NCI-H1417 treated with DMSO at 0.1 percent for 48 hours (cell line): ENCODE data around the gene TSHZ2.
"Not testable (repeated sequence)": the region's sequence is repeated elsewhere in the genome, so short reads cannot be mapped to it uniquely, and the experiment has no call there.

ENCODE experiments used
- DNase-seq: peaks from one replicate; lab custom pipeline; 2025; lab: John Stamatoyannopoulos, UW

The TSHZ2 gene

DNA sequence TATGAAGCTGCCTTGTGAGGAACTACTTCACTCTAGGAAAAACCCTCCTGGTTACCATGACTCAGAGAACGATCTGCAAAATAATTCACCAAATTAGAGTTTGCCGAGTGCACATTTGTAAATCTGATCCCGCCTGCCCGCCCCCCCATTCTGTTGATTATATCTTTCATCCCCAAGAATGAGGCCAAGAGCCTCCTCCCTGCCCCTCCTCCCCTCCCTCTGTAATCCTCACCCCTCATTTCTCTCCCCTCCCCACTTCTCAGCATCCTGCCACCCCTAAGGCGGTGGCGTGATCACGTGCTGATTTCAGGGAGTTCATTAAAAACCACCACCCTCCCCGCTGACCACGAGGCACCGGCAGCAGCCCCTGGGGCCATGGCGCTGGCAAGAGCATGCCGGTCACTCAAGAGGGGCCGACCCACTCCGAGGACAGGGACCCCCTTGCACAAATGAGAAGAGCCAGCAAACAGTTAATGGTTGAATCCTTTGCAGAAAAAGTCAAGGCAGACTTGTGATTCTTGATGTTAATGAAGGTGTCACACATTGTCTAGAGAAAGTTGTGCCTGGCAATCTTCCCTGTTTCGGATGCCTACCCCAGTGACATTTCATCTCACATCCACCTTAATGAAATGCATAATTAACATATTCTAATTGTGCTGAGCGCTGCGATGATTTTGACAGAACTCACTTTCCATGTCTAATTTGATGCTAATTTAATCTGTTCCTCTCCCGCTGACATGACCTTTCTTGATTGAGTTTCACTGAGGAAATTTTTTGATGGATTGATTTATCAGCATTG is 373.6 kb downstream of the TSHZ2 start:
- DNase-seq, result no peak

DNA sequence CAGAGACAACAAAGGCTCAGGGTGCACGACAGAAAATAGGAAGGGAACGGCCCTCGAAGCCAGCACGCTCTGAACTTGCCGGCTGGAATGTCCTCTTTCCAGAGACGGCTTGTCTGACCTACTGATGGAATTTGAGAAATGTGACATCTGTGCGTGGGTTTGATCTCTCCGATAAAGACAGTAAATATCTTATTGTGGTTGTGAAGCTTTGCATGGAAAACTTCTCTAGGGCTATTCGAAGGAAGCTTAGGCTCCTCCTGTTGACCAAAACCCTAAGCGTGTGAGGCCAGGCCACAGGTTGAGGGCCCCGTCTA is 374.1 kb downstream of the TSHZ2 start:
- no peak for DNase-seq

DNA sequence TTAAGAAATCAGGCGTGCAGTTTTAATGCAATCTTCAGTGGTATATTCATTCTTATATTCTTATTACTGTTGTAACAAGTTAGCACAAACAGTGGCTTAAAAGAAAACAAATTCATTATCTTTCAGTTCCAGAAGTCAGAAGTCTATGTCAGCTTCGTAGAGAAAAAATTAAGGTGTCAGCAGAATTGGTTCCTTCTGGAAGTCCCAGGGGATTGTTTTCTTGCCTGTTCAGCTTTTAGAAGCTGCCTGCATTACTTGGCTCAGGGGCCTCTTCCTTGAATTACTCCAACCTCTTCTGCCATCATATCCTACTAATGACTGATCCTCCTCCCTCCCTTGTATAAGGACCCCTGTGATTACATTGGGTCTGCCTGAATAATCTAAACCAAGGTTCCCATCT is 377.6 kb downstream of the TSHZ2 start:
- DNase-seq, result no peak

DNA sequence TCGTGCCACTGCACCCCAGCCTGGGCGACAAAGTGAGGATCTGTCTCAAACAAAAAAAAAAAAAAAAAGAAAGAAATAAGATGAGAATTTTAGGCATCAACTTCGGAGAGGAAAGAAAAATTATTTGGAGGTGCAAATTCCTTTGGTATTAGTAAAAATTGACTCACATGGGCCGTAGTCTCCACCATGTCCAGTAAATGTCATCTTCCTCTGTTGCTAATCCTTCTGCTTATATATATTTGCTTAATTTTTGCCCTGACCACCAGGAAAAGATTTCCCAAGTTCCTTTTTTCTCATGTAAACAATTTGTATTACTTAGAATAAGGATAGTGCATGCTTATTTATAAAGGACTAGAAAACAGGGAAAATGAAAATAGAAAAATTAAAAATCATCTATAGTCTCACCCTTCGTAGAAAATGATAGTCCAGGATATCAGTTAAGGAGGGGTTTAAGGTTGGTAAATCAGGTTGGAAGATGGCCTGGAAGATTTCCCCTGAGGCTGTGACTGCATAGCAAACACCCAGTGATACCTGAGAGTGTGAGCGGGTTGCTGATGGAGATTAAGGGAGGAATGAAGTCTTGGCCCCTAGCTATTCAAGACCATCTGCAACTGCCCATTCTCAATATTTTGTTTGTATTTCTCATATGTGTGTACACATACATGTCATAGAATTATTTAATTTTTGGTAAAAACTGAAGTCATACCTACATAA is 380.7 kb downstream of the TSHZ2 start:
- DNase-seq, result no peak

DNA sequence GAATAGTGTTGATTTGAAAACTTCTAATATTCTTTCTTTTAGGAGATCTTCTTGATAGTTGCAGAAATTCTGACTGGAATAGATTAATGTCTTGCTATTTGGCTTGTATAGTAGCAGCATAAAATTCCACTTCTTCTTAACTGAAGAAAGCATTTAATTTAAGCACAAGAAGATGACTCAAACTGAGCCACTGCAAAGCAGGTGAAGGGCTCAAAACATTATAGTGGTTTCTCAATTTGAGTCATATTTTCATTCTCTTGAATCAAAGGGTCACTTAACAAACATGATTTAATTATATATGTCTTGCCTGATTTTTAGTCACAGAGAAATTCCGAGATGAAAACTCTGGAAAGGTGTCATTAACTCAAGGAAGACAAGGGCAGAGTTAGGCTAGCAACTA is 382.2 kb downstream of the TSHZ2 start:
- no peak for DNase-seq

DNA sequence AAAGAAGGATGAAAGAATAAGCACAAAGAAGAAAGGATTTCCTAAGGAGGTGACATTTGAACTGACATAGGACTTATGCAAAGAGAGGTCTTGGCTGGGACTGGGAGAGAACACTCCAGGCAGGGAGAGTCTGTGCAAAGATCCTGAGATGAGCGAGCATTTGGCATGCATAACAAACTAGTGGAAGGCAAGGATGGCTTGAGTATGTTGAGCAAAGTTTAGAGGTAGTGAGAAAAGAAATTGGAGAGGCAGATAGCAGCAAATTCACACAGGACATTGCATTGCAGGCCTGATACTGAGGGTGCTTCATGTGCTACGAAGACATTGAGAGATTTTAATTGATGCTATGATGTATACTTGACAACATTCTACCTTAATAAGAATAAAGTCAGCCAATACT is 383.6 kb downstream of the TSHZ2 start:
- no peak for DNase-seq

DNA sequence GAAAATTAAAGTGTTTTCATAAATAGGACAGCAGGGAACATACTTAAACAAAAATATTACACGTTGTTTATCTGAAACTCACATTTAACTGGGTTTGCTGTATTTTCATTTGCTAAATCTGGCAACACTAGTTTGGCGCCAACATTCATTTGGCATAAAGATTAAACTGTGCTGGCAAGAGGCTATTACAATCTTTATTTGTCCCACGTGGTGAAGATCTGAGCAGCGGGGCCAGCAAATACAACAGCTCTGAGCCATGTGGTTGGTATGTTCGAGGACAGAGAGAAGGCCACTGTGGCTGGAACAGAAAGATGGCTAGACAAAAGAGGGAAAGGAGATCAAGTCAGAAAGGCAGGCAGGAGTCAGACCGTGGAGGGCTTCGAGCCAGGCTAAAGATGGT is 387.3 kb downstream of the TSHZ2 start:
- no peak for DNase-seq

DNA sequence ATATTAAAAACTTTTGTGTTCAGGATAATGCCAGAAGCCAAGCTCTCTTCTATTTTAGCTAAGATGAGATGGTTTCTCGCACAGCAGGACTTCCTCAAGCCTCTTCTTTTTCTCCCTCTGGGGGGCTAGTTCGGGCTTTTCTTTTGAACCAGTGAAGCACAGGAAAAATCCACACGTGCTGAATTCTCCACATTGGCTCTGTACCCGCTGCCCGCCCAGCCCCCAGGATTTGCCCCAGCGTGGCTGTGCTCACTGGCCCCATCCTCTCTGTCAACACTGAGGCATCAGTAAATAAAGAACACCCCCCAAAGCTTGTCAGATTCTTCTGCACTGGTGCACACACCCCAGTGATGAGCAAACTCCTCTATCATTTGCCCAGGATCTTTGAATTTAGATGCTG is 388.7 kb downstream of the TSHZ2 start:
- no peak for DNase-seq

DNA sequence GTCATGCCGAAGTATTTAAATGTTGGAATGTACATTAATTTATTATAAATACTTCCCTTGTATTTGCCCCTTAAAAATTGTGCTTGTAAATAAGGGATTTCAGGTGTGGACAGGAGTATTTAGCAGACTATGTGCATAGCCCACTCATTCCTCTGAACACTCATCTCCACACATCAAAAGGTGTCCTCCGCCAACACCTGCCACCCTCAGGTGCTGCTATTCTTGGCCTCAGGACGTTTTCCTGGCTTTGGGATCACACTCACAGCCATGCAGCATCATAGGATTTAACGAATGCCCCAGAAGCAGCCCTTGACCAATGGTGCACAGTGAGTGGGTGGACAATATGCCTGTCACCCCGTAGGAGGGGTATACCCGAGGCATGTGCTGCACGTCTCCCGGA is 390.6 kb downstream of the TSHZ2 start:
- no peak for DNase-seq

DNA sequence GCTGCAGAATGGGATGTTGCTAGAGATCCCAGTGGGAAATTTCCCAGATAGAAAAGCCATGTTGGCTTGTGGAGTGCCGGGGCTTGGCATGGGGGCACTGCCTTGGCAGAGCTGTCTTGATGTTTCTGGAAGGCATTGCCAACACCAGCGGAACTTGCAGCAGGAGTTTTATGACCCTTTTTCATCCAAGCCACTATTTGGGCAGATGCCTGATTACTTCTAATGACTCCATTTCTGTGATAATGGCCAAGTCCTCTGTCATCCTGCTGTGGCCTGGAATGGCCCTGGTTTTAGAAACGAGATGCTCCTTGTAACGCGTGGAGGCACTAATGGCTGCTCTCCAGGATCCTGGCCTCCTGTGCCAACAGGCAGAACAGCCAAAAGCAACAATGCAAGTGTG is 392.5 kb downstream of the TSHZ2 start:
- DNase-seq, result no peak

DNA sequence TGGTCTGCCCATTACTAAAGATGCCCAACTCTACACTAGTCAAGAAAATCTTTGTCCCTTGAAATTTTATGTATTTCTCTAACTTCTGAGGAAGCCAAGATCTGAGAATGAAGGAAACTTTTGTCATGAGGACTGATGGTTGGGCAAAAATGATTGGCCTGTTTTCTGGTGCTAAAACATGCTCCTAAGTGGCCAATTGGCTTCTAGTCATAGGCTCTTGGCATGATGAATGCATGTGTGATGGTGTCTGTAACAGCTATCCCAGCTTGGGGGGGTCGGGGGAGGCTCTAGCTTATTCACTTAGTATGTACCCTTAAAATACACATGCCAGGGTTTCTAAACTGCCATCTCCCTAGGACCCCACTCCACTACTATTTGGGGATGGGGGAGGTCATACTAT is 392.9 kb downstream of the TSHZ2 start:
- DNase-seq, result no peak

DNA sequence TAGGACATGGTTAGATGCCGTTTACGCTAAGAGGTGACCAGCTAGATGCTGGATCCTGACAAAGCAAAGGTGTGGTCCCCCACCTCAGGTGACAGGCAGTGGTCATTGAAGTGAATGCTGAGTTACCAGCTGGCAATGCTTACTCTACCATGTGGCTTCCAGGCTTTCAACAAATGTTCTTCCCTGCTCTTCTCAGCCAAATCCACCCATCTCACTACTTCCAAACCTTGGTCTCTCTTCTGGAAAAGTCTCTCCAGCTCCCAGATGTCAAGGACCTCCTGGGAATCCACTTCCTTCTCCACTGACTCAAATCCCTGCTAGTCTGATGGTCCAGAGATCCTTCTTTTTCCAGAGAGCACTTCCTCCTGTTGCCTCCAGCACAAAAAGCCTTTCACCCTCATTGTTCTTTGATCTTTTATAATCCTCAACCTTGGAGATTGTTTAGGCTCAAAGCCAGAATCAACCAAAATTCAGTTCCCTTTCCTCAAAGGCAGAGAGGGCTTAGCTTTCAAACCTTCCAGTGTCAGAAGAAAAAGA is 393.4 kb downstream of the TSHZ2 start:
- no peak for DNase-seq

DNA sequence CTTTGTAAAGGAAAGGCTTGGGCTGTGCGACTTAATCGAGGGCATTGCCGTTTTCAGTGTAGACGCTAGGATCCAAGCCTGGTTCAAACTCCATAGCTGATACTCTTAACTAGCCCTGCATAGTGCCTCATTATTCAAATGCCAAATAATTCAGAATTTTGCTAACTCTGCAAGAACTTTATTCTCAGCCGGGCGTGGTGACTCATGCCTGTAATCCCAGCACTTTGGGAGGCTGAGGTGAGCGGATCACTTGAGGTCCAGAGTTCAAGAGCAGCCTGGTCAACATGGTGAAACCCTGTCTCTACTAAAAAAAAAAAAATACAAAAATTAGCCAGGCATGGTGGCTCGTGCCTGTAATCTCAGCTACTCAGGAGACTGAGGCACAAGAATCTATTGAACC is 394.8 kb downstream of the TSHZ2 start:
- DNase-seq, result not testable (repeated sequence)

DNA sequence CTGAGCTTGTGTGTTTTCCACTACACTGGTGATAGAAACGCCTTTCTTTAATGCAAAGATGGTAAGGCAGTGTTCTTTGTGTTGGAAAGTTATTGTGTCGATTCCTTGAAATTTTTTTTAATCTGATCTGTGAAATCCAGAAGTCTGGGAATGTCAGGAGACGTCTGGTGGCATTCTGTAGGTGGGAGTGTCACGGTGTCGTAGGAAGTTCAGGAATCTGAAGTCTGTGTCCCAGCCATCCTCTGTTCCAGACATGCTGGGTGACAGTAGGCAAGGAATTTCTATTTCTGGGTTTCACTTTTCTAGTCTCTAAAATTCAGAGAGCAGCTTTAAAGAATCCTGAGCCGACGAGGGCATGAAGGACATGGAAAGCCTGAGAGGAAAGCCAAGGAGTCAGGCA is 397.7 kb downstream of the TSHZ2 start:
- DNase-seq, result no peak

DNA sequence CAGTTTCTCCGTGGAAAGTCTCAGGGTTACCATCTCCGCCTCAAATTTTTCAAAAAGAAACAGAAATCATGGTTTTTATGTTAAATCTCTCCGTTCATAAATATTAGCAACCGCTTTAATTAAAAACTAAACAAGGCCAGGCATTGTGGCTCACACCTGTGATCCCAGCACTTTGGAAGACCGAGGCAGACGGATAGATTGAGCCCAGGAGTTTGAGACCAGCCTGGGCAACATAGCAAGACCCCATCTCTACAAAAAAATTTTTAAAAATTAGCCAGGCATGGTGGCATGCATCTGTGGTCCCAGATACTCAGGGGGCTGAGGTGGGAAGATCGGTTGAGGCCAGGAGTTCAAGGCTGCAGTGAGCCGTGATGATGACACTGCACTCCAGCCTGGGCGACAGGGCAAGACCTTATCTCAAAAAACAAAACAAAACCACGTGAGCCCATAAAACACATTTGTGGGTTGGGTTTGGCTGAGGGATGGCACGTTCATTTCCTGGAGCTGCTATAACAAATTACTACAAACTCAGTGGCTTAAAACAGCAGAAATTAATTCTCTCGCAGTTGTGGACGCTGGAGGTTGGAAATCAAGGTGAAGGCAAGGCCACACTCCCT is 398.3 kb downstream of the TSHZ2 start:
- DNase-seq, result no peak

DNA sequence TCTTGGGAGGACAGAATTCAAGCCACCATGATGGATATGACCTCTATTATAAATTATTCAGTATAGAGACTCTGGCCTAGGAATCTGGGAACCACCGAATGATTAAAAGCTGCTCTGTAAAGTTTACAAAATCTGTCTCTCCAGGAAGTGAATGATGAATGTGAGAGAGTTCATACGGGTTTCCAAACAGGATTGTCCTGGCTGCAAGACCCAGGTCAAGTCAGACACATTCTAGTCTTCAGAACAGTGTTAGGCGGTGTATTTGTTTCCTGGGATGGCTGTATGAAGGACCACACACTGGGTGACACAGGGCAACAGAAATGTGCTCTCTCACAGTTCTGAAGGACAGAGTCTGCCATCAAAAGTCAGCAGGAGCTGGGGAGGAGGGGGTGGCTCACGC is 399.1 kb downstream of the TSHZ2 start:
- DNase-seq, result no peak

DNA sequence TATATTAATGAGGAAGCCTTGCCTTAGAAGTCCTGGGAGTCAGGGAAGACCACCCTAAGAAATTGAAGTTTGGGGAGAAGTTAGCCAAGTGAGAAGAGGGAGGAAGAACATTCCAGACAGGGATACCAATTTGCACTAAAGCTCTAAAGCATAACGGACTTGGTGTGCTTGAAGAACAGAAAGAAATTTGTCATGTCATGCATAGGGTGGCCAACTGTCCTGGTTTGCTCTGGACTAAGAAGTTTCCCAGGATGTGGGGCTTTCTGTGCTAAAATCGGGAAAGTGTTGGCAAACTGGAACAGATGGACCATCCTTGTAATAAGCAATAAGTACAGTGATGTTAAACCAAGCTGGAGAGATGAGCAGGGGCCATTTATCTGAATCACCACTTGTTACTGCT is 403.9 kb downstream of the TSHZ2 start:
- DNase-seq, result no peak

DNA sequence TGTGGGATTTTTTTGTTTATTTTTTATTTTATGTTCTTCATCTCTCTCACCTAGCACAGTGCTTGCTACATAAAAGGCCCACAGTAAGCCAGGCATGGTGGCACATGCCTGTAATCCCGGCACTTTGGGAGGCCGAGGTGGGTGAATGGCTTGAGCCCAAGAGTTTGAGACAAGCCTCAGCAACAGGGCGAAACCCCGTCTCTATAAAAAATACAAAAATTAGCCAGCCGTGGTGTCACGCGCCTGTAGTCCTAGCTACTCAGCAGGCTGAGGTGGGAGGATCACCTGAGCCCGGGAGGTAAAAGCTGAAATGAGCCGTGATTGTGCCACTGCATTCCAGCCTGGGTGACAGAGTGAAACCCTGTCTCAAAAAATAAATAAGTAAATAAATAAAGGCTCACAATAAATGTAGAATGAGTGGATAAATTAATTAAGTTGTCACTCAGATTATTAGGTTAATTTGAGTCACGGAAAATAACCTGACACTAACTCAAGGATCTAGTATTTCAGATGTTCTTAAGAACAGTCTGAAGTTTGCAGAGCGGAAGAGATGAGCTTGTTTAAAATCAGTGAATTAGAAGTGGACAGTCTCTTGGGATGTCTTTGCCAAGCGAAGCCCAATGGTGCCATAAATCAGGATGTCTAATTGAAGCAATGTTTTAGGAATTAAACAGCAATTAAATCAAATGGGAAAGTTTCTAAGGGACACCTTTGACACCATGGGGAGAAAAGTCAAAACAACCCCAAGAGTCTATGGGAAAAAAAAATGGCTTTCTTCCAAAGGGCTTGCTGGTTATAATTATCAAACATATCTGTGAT is 407.1 kb downstream of the TSHZ2 start:
- no peak for DNase-seq

DNA sequence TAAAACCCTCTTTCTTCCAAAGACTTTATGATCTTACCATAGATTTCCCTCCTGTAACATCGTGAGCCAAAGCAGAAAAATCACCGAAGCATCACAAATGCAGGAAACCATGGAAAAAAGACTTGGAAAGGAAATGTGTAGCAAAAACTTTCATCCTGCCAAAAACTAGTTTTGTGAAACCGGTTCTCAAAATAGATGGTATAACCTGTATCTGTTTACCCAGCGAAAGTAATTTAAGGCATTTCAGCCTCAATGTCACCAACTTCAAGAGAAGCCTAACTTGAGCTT is 407.6 kb downstream of the TSHZ2 start:
- DNase-seq, result no peak

DNA sequence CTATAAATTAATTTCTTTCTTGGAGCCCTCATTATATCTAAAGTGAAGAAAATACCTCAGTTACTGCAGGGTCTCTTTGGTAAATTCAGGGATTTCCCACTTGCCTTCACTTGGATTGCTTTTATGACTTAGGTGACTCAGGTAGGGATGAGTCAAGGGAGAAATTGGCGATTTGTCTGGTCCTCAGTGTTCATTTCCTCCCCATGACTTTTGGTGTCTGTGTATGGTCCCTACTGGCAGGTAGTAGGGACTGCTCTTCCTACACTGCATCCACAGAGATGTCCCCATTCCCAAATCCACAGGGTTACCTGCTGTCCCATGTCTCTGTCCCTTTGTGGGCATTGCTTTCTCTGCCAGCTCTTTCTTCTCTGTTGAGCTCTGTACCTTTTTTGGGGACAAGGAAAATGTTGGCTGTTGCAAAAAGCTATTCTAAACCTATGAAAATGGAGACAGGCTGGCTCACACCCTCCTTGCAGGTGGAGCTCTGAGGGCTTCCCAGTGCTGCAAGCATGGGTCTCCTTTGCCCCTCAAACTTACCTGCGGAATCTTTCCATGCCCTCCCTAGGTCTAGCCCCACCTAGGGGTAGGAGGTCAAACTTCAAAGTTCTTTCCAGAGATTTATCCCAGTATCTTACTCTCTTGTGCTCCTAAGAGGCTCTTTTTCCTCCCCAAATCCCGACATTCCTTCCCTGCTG is 409.6 kb downstream of the TSHZ2 start:
- DNase-seq, result no peak

DNA sequence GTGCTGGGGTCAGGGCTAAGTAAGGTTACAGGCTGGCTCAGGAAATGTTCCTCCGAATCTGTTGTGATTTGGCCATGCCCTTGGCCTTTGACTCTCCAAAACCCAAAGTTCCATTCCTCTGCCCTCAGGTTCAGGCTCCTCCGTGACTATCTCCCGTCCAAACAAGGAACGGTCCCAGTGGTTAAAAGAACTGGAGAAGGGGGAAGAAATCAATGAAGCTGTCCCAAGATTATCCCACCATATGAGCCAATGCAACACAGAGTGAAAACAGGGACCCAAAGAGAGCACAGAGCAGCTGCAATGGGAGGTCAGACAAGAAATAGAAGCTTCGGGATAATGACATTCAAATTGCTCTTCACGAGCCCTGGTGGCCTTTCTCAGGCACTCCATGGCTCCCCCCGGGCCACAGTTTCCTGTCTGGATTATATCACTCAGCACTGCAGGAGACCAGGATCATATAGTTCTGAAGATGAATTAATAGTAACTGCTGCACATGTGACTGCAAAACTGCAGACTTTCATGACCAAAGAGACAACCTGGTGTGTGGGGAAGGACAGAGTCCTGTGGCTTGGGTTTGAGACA is 410.2 kb downstream of the TSHZ2 start:
- DNase-seq, result no peak

DNA sequence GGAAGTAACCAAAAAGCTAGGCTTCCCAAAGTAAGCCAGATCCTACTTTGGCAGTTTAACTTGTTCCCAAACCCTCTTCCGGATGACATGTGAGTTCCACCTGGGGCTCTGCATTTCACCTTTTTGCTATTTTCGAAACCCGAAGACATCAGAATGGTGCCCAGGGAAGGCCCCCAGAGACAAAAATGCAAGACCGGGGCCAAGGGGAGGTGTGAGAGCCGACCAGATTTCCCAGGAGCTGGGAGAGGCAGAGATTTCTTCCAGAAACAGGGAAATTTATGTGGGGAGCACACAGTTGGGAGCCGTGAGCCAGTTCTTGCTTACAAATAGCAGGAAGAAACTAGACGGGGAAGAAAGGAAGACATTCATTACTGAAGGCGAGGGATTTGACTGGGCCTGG is 411.8 kb downstream of the TSHZ2 start:
- DNase-seq, result no peak
